Measurements from ENCODE around the gene KLHL22. TPM values are rescaled to one million over a fixed set of nuclear protein-coding genes. Genes with fewer than 3 reads are reported as not detected.

KLHL22 gene
- total and polyA plus RNA-seq, 2 donors (not counting 3 experiments of a cell fraction or from before 2014, with no cell fraction given) = 24.2 to 33.6 TPM

GRCh38 chr22:20422271-20423007 lies 73.2 kb downstream of the KLHL22 start:
- no peak for DNase-seq (ENCODE audit: low read depth, low spot score)
- Histone ChIP-seq H3K4me1 (ENCODE audit: control insufficient read depth, extremely low read depth, insufficient read depth, low read length) (no peaks in the 10 kb centered on the region), H3K4me2 (ENCODE audit: insufficient read depth, low read length) (no peak overlapping the region), H3K9me1 (replicated peaks; ENCODE audit: control insufficient read depth, extremely low read depth, insufficient read depth, low read length) (no peaks in the 10 kb centered on the region), H3K9ac (replicated peaks; ENCODE audit: extremely low read depth, insufficient read depth, low read length) (no peak overlapping the region), H3K36me3 (ENCODE audit: control insufficient read depth in 2 of 2, extremely low read depth in 1 of 2, insufficient read depth in 2 of 2, low read length in 2 of 2) (peaks cover 0 to 7% of the 10 kb centered on the region in 2 experiments), H2AFZ (ENCODE audit: low read depth, low read length) (no peak overlapping the region), H4K20me1 (replicated peaks; ENCODE audit: control insufficient read depth, extremely low read depth, insufficient read depth, low read length) (no peaks in the 10 kb centered on the region), H3K79me2 (ENCODE audit: control insufficient read depth, insufficient read depth, low read length) (no peaks in the 10 kb centered on the region), H3K27ac (ENCODE audit: insufficient read depth, low read depth, low read length) (no peak overlapping the region), H3K4me3 (replicated peaks in 1 of 3; ENCODE audit: insufficient read depth in 1 of 3, low read depth in 1 of 3, low read length in 3 of 3) (no peak overlapping the region), H3K27me3 (ENCODE audit: control insufficient read depth in 2 of 2, insufficient read depth in 2 of 2, low read length in 2 of 2) (no peaks in the 10 kb centered on the region), H3K9me3 (replicated peaks; ENCODE audit: control insufficient read depth, insufficient read depth, low read length) (no peaks in the 10 kb centered on the region)
- TF ChIP-seq EZH2 (IDR thresholded peaks at IDR 0.05; ENCODE audit: borderline replicate concordance, low read depth, low read length, severe bottlenecking) (no peak), JUN (IDR thresholded peaks at IDR 0.05; ENCODE audit: borderline replicate concordance, insufficient read depth, insufficient read length, low read depth) (no peak), POLR2A (IDR thresholded peaks at IDR 0.05; ENCODE audit: low read depth, low read length) (no peak), MYC (IDR thresholded peaks at IDR 0.05; ENCODE audit: low read depth, low read length) (no peak)
- FAIRE-seq = no peak
- intact Hi-C loops (cut with micrococcal nuclease) = no loop called here
- BruUV-seq (replicated peaks) = no TSS peak
- dilution Hi-C loops (cut with MboI; ENCODE audit: extremely low pct_ligation_motif_present, low sequenced_read_pairs) = no loop called here
- ChIA-PET POLR2A (no interaction called here), CTCF (no interaction called here)

DNA sequence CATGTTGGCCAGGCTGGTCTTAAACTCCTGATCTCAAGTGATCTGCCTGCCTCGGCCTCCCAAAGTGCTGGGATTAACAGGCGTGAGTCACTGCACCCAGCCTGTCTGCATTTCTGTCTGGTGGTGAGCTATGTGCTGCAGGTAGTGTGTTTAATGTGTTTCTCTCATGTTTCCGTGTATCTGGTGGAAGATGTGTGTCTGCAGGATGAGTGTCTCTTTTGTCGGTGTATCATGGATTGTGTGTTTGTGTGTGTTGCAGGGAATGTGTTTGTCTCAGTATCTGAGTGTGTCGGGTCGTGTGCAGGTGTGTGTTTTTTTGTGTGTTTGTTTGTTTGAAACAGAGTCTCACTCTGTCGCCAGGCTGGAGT lies 74.1 kb downstream of the KLHL22 start:
- Histone ChIP-seq H3K79me2 (ENCODE audit: control insufficient read depth, insufficient read depth, low read length) (no peaks in the 10 kb centered on the region), H3K4me1 (ENCODE audit: control insufficient read depth, extremely low read depth, insufficient read depth, low read length) (no peaks in the 10 kb centered on the region), H3K4me2 (ENCODE audit: insufficient read depth, low read length) (no peak overlapping the region), H4K20me1 (replicated peaks; ENCODE audit: control insufficient read depth, extremely low read depth, insufficient read depth, low read length) (no peaks in the 10 kb centered on the region), H2AFZ (ENCODE audit: low read depth, low read length) (no peak overlapping the region), H3K9me1 (replicated peaks; ENCODE audit: control insufficient read depth, extremely low read depth, insufficient read depth, low read length) (no peaks in the 10 kb centered on the region), H3K9me3 (replicated peaks; ENCODE audit: control insufficient read depth, insufficient read depth, low read length) (no peaks in the 10 kb centered on the region), H3K27me3 (ENCODE audit: control insufficient read depth in 2 of 2, insufficient read depth in 2 of 2, low read length in 2 of 2) (no peaks in the 10 kb centered on the region), H3K9ac (replicated peaks; ENCODE audit: extremely low read depth, insufficient read depth, low read length) (no peak overlapping the region), H3K27ac (ENCODE audit: insufficient read depth, low read depth, low read length) (no peak overlapping the region), H3K36me3 (ENCODE audit: control insufficient read depth in 2 of 2, extremely low read depth in 1 of 2, insufficient read depth in 2 of 2, low read length in 2 of 2) (peaks cover 0 to 3% of the 10 kb centered on the region in 2 experiments), H3K4me3 (replicated peaks in 1 of 3; ENCODE audit: insufficient read depth in 1 of 3, low read depth in 1 of 3, low read length in 3 of 3) (no peak overlapping the region)
- no peak for DNase-seq (ENCODE audit: low read depth, low spot score)
- POLR2A ChIA-PET = no interaction called here
- dilution Hi-C loops (cut with MboI; ENCODE audit: extremely low pct_ligation_motif_present, low sequenced_read_pairs) = no loop called here
- BruUV-seq (replicated peaks) = no TSS peak
- TF ChIP-seq MYC (IDR thresholded peaks at IDR 0.05; ENCODE audit: low read depth, low read length) = no peak
- TF ChIP-seq FOS (IDR thresholded peaks at IDR 0.05; ENCODE audit: borderline replicate concordance, insufficient read depth, low read length) = no peak
- no peak for TF ChIP-seq CTCF (IDR thresholded peaks at IDR 0.05; ENCODE audit: extremely low read depth in 1 of 2, insufficient read depth in 1 of 2, low read depth in 1 of 2, low read length in 2 of 2)
- no peak for TF ChIP-seq GATA2 (IDR thresholded peaks at IDR 0.05; ENCODE audit: insufficient read depth, insufficient read length, low read depth, low read length)
- TF ChIP-seq, protein P1, sequence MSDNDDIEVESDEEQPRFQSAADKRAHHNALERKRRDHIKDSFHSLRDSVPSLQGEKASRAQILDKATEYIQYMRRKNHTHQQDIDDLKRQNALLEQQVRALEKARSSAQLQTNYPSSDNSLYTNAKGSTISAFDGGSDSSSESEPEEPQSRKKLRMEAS (IDR thresholded peaks at IDR 0.05; ENCODE audit: insufficient read depth, insufficient read length) = no peak
- TF ChIP-seq POLR2A (IDR thresholded peaks at IDR 0.05; ENCODE audit: low read depth, low read length) = no peak
- intact Hi-C loops (cut with micrococcal nuclease) = no loop called here
- CTCF ChIA-PET = interaction anchor here (1.0 to 1.2 kb wide), 2 partner anchors 13 to 35 kb away, joined by 3 read pairs; no protein-coding TSS in a partner anchor
- FAIRE-seq = no peak

Measured in endothelial cell of umbilical vein (primary cell).